HUES48 (cell line): ENCODE data around the gene MTF2.
"Not testable (repeated sequence)": the region's sequence is repeated elsewhere in the genome, so short reads cannot be mapped to it uniquely, and the experiment has no call there.

Experiments used
- H3K27ac ChIP-seq: one replicate; pipeline ENCODE4 v1.7.0; 2013; ENCODE audit warnings: low read depth, low read length, inconsistent platforms
- H3K27me3 ChIP-seq: 2 replicates; pipeline ENCODE4 v1.6.1; 2013; ENCODE audit warnings: mild to moderate bottlenecking, low read length; ENCODE audit not compliant: control insufficient read depth, insufficient read depth
- H3K36me3 ChIP-seq: 2 replicates; pipeline ENCODE4 v1.6.1; 2013; ENCODE audit warnings: low read length; ENCODE audit not compliant: control insufficient read depth, insufficient read depth
- H3K4me1 ChIP-seq: 2 replicates; pipeline ENCODE4 v1.6.1; 2013; ENCODE audit warnings: mild to moderate bottlenecking, low read length; ENCODE audit not compliant: control insufficient read depth, insufficient read depth
- H3K4me3 ChIP-seq: 2 replicates; pipeline ENCODE4 v1.5.1; 2013; ENCODE audit warnings: mild to moderate bottlenecking, low read depth, low read length
- H3K9ac ChIP-seq: 2 replicates; pipeline ENCODE4 v1.6.1; 2013; ENCODE audit warnings: mild to moderate bottlenecking, low read depth, low read length, moderate library complexity
- H3K9me3 ChIP-seq: 2 replicates; pipeline ENCODE4 v1.6.1; 2013; ENCODE audit warnings: low read length; ENCODE audit not compliant: control insufficient read depth, insufficient read depth

Gene MTF2

GRCh38 chr1:93165895-93166294 lies 86.8 kb downstream of the MTF2 start:
- not testable (repeated sequence) for H3K4me1 ChIP-seq, H3K9me3 ChIP-seq, H3K27me3 ChIP-seq, H3K9ac ChIP-seq, H3K27ac ChIP-seq, H3K4me3 ChIP-seq, H3K36me3 ChIP-seq

GRCh38 chr1:93167006-93167405 lies 87.9 kb downstream of the MTF2 start:
- Histone ChIP-seq H3K9me3 (no peaks in the 10 kb centered on the region), H3K4me1 (no peaks in the 10 kb centered on the region), H3K9ac (no peak overlapping the region), H3K36me3 (no peaks in the 10 kb centered on the region), H3K27me3 (no peaks in the 10 kb centered on the region), H3K27ac (no peak overlapping the region), H3K4me3 (no peak overlapping the region)

GRCh38 chr1:93170141-93170678 lies 91.1 kb downstream of the MTF2 start:
- not testable (repeated sequence) for H3K27ac ChIP-seq, H3K4me1 ChIP-seq, H3K4me3 ChIP-seq, H3K36me3 ChIP-seq, H3K9me3 ChIP-seq, H3K27me3 ChIP-seq, H3K9ac ChIP-seq

- Histone ChIP-seq H3K27ac (no peak overlapping the region), H3K9me3 (no peaks in the 10 kb centered on the region), H3K27me3 (no peaks in the 10 kb centered on the region), H3K4me3 (no peak overlapping the region), H3K9ac (no peak overlapping the region), H3K4me1 (no peaks in the 10 kb centered on the region; the same call in 1 of the 2 replicates), H3K36me3 (0 out of 2 replicates have a peak, but pooled peaks cover 4% of the 10 kb centered on the region)
Observed at GRCh38 chr1:93171549-93172034, 92.5 kb downstream of the MTF2 start.

- H3K27ac ChIP-seq, result no peak overlapping the region
Observed at GRCh38 chr1:93172778-93173177, 93.7 kb downstream of the MTF2 start.

GRCh38 chr1:93174638-93175037 lies 95.6 kb downstream of the MTF2 start:
- H3K4me1 ChIP-seq, result peaks cover 13% of the 10 kb centered on the region
- not testable (repeated sequence) for H3K4me3 ChIP-seq, H3K27ac ChIP-seq, H3K36me3 ChIP-seq, H3K9me3 ChIP-seq, H3K9ac ChIP-seq, H3K27me3 ChIP-seq

More at GRCh38 chr1:93172778-93173177, 93.7 kb downstream of the MTF2 start:
- peaks cover 2% of the 10 kb centered on the region; the same call in 1 of the 2 replicates for H3K4me1 ChIP-seq
- no peak overlapping the region for H3K9ac ChIP-seq
- H3K36me3 ChIP-seq, result 0 out of 2 replicates have a peak, but pooled peaks cover 4% of the 10 kb centered on the region
- H3K4me3 ChIP-seq, result no peak overlapping the region
- no peaks in the 10 kb centered on the region for H3K27me3 ChIP-seq
- H3K9me3 ChIP-seq, result no peaks in the 10 kb centered on the region

- Histone ChIP-seq H3K36me3 (0 out of 2 replicates have a peak, but pooled peaks cover 4% of the 10 kb centered on the region), H3K4me3 (peak overlapping the region; percentile 85), H3K9ac (no peak overlapping the region), H3K27ac (no peak overlapping the region), H3K9me3 (no peaks in the 10 kb centered on the region), H3K27me3 (no peaks in the 10 kb centered on the region), H3K4me1 (peaks cover 13% of the 10 kb centered on the region)
Observed at GRCh38 chr1:93177991-93178390, 98.9 kb downstream of the MTF2 start.

- no peaks in the 10 kb centered on the region for H3K27me3 ChIP-seq
- peak overlapping the region; percentile 85 for H3K4me3 ChIP-seq
- no peak overlapping the region for H3K9ac ChIP-seq
- H3K9me3 ChIP-seq, result no peaks in the 10 kb centered on the region
- no peak overlapping the region for H3K27ac ChIP-seq
- peaks cover 13% of the 10 kb centered on the region for H3K4me1 ChIP-seq
- peaks cover 7% of the 10 kb centered on the region; the same call in 1 of the 2 replicates for H3K36me3 ChIP-seq
Observed at GRCh38 chr1:93178418-93178817, 99.3 kb downstream of the MTF2 start.

GRCh38 chr1:93179886-93180722 lies 101.0 kb downstream of the MTF2 start, which contains the start of gene TMED5:
TMED5 (minus strand) TSS chr1:93180413; CDS start chr1:93180242, 171 bp downstream.
- Histone ChIP-seq H3K27me3 (no peaks in the 10 kb centered on the region), H3K27ac (peak within 1 kb of the TSS; percentile 91), H3K9me3 (no peaks in the 10 kb centered on the region), H3K4me3 (peak within 1 kb of the TSS; percentile 85), H3K9ac (peak within 1 kb of the TSS; percentile 89), H3K36me3 (peaks cover 14% of the 10 kb centered on the region; the same call in 1 of the 2 replicates), H3K4me1 (peaks cover 13% of the 10 kb centered on the region)

- peaks cover 17% of the 10 kb centered on the region for H3K36me3 ChIP-seq
- H3K4me1 ChIP-seq, result peaks cover 13% of the 10 kb centered on the region
Observed at GRCh38 chr1:93180723-93181613, 101.9 kb downstream of the MTF2 start, which contains the start of gene CCDC18. CCDC18 (plus strand) TSS chr1:93180724; CDS start chr1:93183362, 2,638 bp downstream.

More at GRCh38 chr1:93180723-93181613, 101.9 kb downstream of the MTF2 start, which contains the start of gene CCDC18:
- Histone ChIP-seq H3K4me3 (peak within 1 kb of the TSS; percentile 85), H3K9me3 (no peaks in the 10 kb centered on the region), H3K9ac (peak within 1 kb of the TSS; percentile 89), H3K27ac (peak within 1 kb of the TSS; percentile 91), H3K27me3 (no peaks in the 10 kb centered on the region)
